Smooth muscle cell (in vitro differentiated cells): ENCODE data around the gene MARCHF4. TPM values are rescaled to one million over a fixed set of nuclear protein-coding genes. Genes with fewer than 3 reads are reported as not detected.

Experiments used
- DNase-seq: peaks from one replicate; lab custom pipeline; 2025; ENCODE audit not compliant: unreplicated experiment; lab: John Stamatoyannopoulos, UW
- H2AFZ ChIP-seq: fragments of 200-600 bp; sonication (generic); 2 replicates; pipeline ENCODE4 v1.6.0; 2016; ENCODE audit warnings: antibody characterized with exemption, low read depth, mild to moderate bottlenecking
- H3F3A ChIP-seq: fragments of 200-600 bp; sonication (generic); 2 replicates; pipeline ENCODE4 v1.6.0; 2017; ENCODE audit warnings: antibody characterized with exemption, low read depth
- H3K27ac ChIP-seq: fragments of 200-600 bp; sonication (generic); 2 replicates; pipeline ENCODE4 v1.5.1; 2016; ENCODE audit warnings: low read depth, mild to moderate bottlenecking
- H3K27me3 ChIP-seq: fragments of 200-600 bp; sonication (generic); 2 replicates; pipeline ENCODE4 v1.6.1; 2016; ENCODE audit warnings: low read depth, mild to moderate bottlenecking
- H3K36me3 ChIP-seq: fragments of 200-600 bp; sonication (generic); 2 replicates; pipeline ENCODE4 v1.5.1; 2016; ENCODE audit warnings: low read depth
- H3K4me1 ChIP-seq: fragments of 200-600 bp; sonication (generic); 2 replicates; pipeline ENCODE4 v1.5.1; 2016; ENCODE audit warnings: low read depth
- H3K4me2 ChIP-seq: fragments of 200-600 bp; sonication (generic); 2 replicates; pipeline ENCODE4 v1.6.0; 2016; ENCODE audit warnings: mild to moderate bottlenecking
- H3K4me3 ChIP-seq: fragments of 200-600 bp; sonication (generic); 2 replicates; pipeline ENCODE4 v1.5.1; 2016; ENCODE audit warnings: mild to moderate bottlenecking
- H3K79me2 ChIP-seq: fragments of 200-600 bp; sonication (generic); 2 replicates; pipeline ENCODE4 v1.6.0; 2016; ENCODE audit warnings: low read depth, mild to moderate bottlenecking
- H3K9ac ChIP-seq: fragments of 200-600 bp; sonication (generic); 2 replicates; pipeline ENCODE4 v1.6.0; 2016; ENCODE audit warnings: low read depth
- H3K9me3 ChIP-seq: fragments of 200-600 bp; sonication (generic); replicated peaks from 2 replicates; pipeline ENCODE4 v1.5.1; 2016; ENCODE audit warnings: low read depth
- H4K20me1 ChIP-seq: fragments of 200-600 bp; sonication (generic); 2 replicates; pipeline ENCODE4 v1.6.0; 2016; ENCODE audit warnings: low read depth
- WGBS: methylation state at CpG from one replicate; pipeline ENCODE4 v1.1.7; 2016; ENCODE audit warnings: low lambda C conversion rate; 5-methylcytosine and 5-hydroxymethylcytosine counted together
- polyA plus RNA-seq: library from polyadenylated mRNA; unstranded; fragments of >200 nt; fragmentation: Nextera tagmentation; extraction: Ambion mirVana; gene quantifications from 2 replicates; pipeline ENCODE4 v1.2.1, GENCODE V29; 2016
- total RNA-seq: library from RNA; depleted of rRNA; stranded (reverse); fragments of >200 nt; gene quantifications from 2 replicates; pipeline ENCODE4 v1.2.3, GENCODE V29; 2014
- TF ChIP-seq, protein P1 (sequence below): fragments of 200-600 bp; sonication (generic); IDR thresholded peaks from 2 replicates; pipeline ENCODE4 v1.5.1; 2017; ENCODE audit warnings: borderline replicate concordance, mild to moderate bottlenecking, antibody characterized with exemption; ENCODE audit not compliant: insufficient read depth, poor library complexity, severe bottlenecking

Gene MARCHF4
- total and polyA plus RNA-seq, 2 experiments from 2014 or later, result 0.90 to 1.8 TPM

DNA sequence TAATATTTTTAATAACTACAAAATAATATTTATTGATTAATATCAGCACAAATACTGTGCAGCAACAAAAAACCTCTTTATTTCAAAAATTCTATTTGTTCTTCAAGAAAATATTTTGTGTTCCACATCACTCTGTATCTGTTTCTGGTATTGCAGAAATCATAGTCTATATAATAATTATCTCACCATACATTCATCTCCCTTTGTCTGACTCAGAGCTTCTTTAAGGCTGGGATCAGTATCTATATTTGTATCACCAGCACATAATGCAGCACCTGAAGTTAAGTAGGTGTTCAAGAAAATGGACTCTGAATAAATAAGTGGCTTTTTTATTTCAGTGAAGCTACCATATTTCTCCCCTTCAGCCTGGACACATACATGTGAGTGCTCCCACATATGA, 1.6 kb upstream of the MARCHF4 start:
- H3K27me3 ChIP-seq, result peaks cover 26% of the 10 kb centered on the region
- H3K9me3 ChIP-seq, result no peaks in the 10 kb centered on the region
- DNase-seq, result no peak
- no peaks in the 10 kb centered on the region for H4K20me1 ChIP-seq
- peaks cover 14% of the 10 kb centered on the region for H3K4me1 ChIP-seq
- H3K79me2 ChIP-seq, result no peaks in the 10 kb centered on the region
- H3F3A ChIP-seq, result peaks cover 11% of the 10 kb centered on the region
- no peak overlapping the region for H3K4me3 ChIP-seq
- no peak overlapping the region for H3K4me2 ChIP-seq
- H2AFZ ChIP-seq, result no peak overlapping the region
- H3K36me3 ChIP-seq, result no peaks in the 10 kb centered on the region
- H3K9ac ChIP-seq, result no peak overlapping the region
- peak overlapping the region; percentile 86 for H3K27ac ChIP-seq
- TF ChIP-seq, protein P1, sequence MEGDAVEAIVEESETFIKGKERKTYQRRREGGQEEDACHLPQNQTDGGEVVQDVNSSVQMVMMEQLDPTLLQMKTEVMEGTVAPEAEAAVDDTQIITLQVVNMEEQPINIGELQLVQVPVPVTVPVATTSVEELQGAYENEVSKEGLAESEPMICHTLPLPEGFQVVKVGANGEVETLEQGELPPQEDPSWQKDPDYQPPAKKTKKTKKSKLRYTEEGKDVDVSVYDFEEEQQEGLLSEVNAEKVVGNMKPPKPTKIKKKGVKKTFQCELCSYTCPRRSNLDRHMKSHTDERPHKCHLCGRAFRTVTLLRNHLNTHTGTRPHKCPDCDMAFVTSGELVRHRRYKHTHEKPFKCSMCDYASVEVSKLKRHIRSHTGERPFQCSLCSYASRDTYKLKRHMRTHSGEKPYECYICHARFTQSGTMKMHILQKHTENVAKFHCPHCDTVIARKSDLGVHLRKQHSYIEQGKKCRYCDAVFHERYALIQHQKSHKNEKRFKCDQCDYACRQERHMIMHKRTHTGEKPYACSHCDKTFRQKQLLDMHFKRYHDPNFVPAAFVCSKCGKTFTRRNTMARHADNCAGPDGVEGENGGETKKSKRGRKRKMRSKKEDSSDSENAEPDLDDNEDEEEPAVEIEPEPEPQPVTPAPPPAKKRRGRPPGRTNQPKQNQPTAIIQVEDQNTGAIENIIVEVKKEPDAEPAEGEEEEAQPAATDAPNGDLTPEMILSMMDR, result no peak

DNA sequence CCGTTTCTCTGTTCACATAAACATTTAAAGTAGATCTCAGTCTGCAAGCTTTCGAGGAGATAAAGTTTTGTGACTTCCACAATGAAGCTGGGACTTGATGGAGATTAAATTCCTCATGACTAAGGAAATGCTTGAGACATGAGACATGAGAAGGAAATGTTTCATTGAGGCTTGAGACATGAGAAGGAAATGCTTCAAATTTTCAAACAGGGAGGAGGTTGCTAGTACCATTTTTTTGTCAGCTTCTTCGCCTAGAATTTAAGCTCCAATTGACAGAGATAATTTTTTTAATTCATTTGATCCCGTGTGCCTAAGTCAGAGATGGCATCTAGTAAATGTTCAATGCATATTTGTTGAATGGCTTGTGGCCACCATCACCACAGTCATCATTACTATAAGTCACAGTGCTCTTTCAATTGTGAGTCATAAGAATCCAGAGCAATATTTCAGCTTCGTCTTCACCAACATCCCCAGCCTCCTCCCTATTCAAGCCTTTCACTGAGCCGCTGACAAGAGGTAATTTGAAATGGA, 543 bp upstream of the MARCHF4 start:
- TF ChIP-seq, protein P1, result no peak
- Histone ChIP-seq H3K9me3 (no peaks in the 10 kb centered on the region), H3K4me1 (peaks cover 14% of the 10 kb centered on the region), H3K36me3 (no peaks in the 10 kb centered on the region), H3K27ac (peak overlapping the region; percentile 86), H3K27me3 (peaks cover 37% of the 10 kb centered on the region), H3K9ac (peak overlapping the region; percentile 52), H2AFZ (no peak overlapping the region), H3F3A (peaks cover 11% of the 10 kb centered on the region), H3K4me3 (peak overlapping the region; percentile 54), H3K4me2 (peak overlapping the region; percentile 94), H3K79me2 (no peaks in the 10 kb centered on the region), H4K20me1 (no peaks in the 10 kb centered on the region)
- 4% methylated on average over 6 of the region's 6 CpGs for WGBS
- no peak for DNase-seq

DNA sequence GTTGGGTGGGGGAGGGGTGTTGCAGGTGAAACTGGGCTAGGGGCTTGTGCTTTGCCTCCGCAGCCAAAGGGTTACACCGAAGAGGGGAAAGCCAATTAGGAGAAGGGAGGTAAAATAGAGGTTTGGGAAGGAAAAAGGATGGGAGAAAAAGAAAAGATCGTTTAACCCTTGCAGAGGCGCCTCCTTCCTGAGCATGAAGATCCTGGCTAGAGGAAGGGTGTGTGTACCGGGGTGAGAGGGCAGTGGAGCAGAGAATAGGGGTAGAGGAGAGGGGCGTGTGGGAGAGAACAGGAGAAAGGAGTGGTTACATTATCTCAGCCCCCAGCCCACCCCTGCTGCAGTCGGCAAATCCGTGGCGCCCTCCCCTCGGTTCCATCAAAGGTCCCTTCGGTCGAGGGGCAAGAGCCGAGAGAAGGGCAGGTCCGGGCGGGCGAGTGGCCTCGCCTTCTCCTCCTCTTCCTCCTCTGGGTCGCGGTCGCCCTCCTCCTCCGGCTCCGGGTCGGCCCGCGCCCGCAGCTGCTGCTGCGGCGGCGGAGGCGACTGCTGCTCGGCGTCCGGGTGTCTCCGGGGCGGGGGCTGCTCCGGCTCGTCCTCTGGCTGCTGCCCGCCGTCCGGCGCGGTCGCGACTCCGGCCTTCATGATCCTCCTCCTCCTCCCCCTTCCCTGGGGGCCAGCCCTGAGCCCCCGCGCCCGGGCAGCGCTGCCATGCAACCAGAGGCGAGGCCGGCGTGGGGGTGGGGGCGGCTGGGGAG, 1.1 kb downstream of the MARCHF4 start:
- Histone ChIP-seq H3K27ac (no peak overlapping the region), H3K79me2 (no peaks in the 10 kb centered on the region), H3K4me2 (peak overlapping the region; percentile 94), H3K4me3 (peak overlapping the region; percentile 54), H3K9me3 (no peaks in the 10 kb centered on the region), H3F3A (peaks cover 11% of the 10 kb centered on the region), H3K4me1 (peaks cover 22% of the 10 kb centered on the region), H3K9ac (no peak overlapping the region), H4K20me1 (no peaks in the 10 kb centered on the region), H3K27me3 (peaks cover 37% of the 10 kb centered on the region), H2AFZ (no peak overlapping the region), H3K36me3 (no peaks in the 10 kb centered on the region)
- 3% methylated on average over 47 of the region's 53 CpGs for WGBS
- TF ChIP-seq, protein P1, result no peak
- DNase-seq, result no peak
